Smooth muscle cell (in vitro differentiated cells): ENCODE results near the gene KLHL41. TPM values are rescaled to one million over a fixed set of nuclear protein-coding genes. Genes with fewer than 3 reads are reported as not detected.
"Not testable (repeated sequence)": the region's sequence is repeated elsewhere in the genome, so short reads cannot be mapped to it uniquely, and the experiment has no call there.

Experiments used
- DNase-seq: peaks from one replicate; lab custom pipeline; 2025; ENCODE audit not compliant: unreplicated experiment; lab: John Stamatoyannopoulos, UW
- H2AFZ ChIP-seq: fragments of 200-600 bp; sonication (generic); 2 replicates; pipeline ENCODE4 v1.6.0; 2016; ENCODE audit warnings: antibody characterized with exemption, low read depth, mild to moderate bottlenecking
- H3F3A ChIP-seq: fragments of 200-600 bp; sonication (generic); 2 replicates; pipeline ENCODE4 v1.6.0; 2017; ENCODE audit warnings: antibody characterized with exemption, low read depth
- H3K27ac ChIP-seq: fragments of 200-600 bp; sonication (generic); 2 replicates; pipeline ENCODE4 v1.5.1; 2016; ENCODE audit warnings: low read depth, mild to moderate bottlenecking
- H3K27me3 ChIP-seq: fragments of 200-600 bp; sonication (generic); 2 replicates; pipeline ENCODE4 v1.6.1; 2016; ENCODE audit warnings: low read depth, mild to moderate bottlenecking
- H3K36me3 ChIP-seq: fragments of 200-600 bp; sonication (generic); 2 replicates; pipeline ENCODE4 v1.5.1; 2016; ENCODE audit warnings: low read depth
- H3K4me1 ChIP-seq: fragments of 200-600 bp; sonication (generic); 2 replicates; pipeline ENCODE4 v1.5.1; 2016; ENCODE audit warnings: low read depth
- H3K4me2 ChIP-seq: fragments of 200-600 bp; sonication (generic); 2 replicates; pipeline ENCODE4 v1.6.0; 2016; ENCODE audit warnings: mild to moderate bottlenecking
- H3K4me3 ChIP-seq: fragments of 200-600 bp; sonication (generic); 2 replicates; pipeline ENCODE4 v1.5.1; 2016; ENCODE audit warnings: mild to moderate bottlenecking
- H3K79me2 ChIP-seq: fragments of 200-600 bp; sonication (generic); 2 replicates; pipeline ENCODE4 v1.6.0; 2016; ENCODE audit warnings: low read depth, mild to moderate bottlenecking
- H3K9ac ChIP-seq: fragments of 200-600 bp; sonication (generic); 2 replicates; pipeline ENCODE4 v1.6.0; 2016; ENCODE audit warnings: low read depth
- H3K9me3 ChIP-seq: fragments of 200-600 bp; sonication (generic); replicated peaks from 2 replicates; pipeline ENCODE4 v1.5.1; 2016; ENCODE audit warnings: low read depth
- H4K20me1 ChIP-seq: fragments of 200-600 bp; sonication (generic); 2 replicates; pipeline ENCODE4 v1.6.0; 2016; ENCODE audit warnings: low read depth
- CTCF ChIP-seq: fragments of 200-600 bp; sonication (generic); IDR thresholded peaks from 2 replicates; pipeline ENCODE4 v1.5.1; 2017; ENCODE audit warnings: borderline replicate concordance, mild to moderate bottlenecking, antibody characterized with exemption; ENCODE audit not compliant: insufficient read depth, poor library complexity, severe bottlenecking
- WGBS: methylation state at CpG from one replicate; pipeline ENCODE4 v1.1.7; 2016; ENCODE audit warnings: low lambda C conversion rate; 5-methylcytosine and 5-hydroxymethylcytosine counted together
- polyA plus RNA-seq: library from polyadenylated mRNA; unstranded; fragments of >200 nt; fragmentation: Nextera tagmentation; extraction: Ambion mirVana; gene quantifications from 2 replicates; pipeline ENCODE4 v1.2.1, GENCODE V29; 2016
- total RNA-seq: library from RNA; depleted of rRNA; stranded (reverse); fragments of >200 nt; gene quantifications from 2 replicates; pipeline ENCODE4 v1.2.3, GENCODE V29; 2014

Gene KLHL41
- total and polyA plus RNA-seq, 2 experiments from 2014 or later, result not detected

GRCh38 chr2:169528271-169528701, 18.8 kb downstream of the KLHL41 start:
- WGBS, result 2% methylated on average over 2 of the region's 2 CpGs
- Histone ChIP-seq H3K4me1 (no peaks in the 10 kb centered on the region), H3K79me2 (no peaks in the 10 kb centered on the region), H3K9ac (no peak overlapping the region), H3K27ac (no peak overlapping the region), H3K4me2 (no peak overlapping the region), H2AFZ (no peak overlapping the region), H3K4me3 (no peak overlapping the region), H3K36me3 (no peaks in the 10 kb centered on the region), H3K27me3 (no peaks in the 10 kb centered on the region), H3F3A (no peaks in the 10 kb centered on the region), H4K20me1 (no peaks in the 10 kb centered on the region), H3K9me3 (no peaks in the 10 kb centered on the region)
- TF ChIP-seq CTCF, result peak; percentile 84
- DNase-seq, result peak; percentile 4

DNA sequence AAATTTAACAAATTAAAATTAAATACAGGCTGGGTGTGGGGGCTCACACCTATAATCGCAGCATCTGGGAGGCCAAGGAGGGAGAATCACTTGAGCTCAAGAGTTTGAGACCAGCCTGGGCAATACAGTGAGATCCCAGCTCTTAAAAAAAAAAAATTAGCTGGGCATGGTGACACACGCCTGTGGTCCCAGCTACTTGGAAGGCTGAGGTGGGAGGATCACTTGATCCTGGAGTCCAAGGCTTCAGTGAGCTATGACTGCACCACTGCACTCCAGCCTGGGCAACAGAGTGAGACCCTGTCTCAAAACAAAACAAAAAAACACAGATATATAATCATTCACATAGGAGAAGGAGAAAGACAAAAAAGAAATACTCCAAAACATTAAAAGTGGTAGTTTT, 30.0 kb downstream of the KLHL41 start:
- not testable (repeated sequence) for H3K4me1 ChIP-seq, DNase-seq, H3K27ac ChIP-seq, H4K20me1 ChIP-seq, H3K9me3 ChIP-seq, H3K4me2 ChIP-seq, H2AFZ ChIP-seq, H3K27me3 ChIP-seq, H3K79me2 ChIP-seq, H3K9ac ChIP-seq, H3K4me3 ChIP-seq, H3F3A ChIP-seq
- 97% methylated on average over 2 of the region's 2 CpGs for WGBS
- peaks cover 13% of the 10 kb centered on the region for H3K36me3 ChIP-seq

- WGBS, result 96% methylated on average over 2 of the region's 2 CpGs
These were observed 30.6 kb downstream of the KLHL41 start for GRCh38 chr2:169540146-169540545.

DNA sequence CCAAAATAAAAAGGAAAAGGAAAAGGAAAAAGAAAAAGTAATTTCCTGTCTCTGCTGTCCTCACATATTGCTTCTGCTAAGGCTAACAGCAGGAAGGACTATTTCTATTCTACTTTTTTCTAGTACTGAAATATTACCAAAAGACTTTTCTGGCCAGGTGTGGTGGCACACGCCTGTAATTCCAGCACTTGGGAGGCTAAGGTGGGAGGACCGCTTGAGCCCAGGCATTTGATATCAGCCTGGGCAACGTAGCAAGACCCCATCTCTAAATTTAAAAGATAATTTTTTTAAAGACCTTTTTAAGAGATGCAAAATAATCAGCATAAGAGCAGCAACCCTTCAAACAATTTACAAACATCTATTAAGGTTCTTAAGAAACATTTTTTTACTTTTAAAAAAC, 32.9 kb downstream of the KLHL41 start:
- Histone ChIP-seq H3K4me1 (no peaks in the 10 kb centered on the region), H3F3A (no peaks in the 10 kb centered on the region), H3K4me3 (no peak overlapping the region), H3K36me3 (peaks cover 20% of the 10 kb centered on the region), H3K27me3 (no peaks in the 10 kb centered on the region), H3K9me3 (no peaks in the 10 kb centered on the region), H3K4me2 (no peak overlapping the region), H2AFZ (no peak overlapping the region), H3K79me2 (no peaks in the 10 kb centered on the region), H4K20me1 (no peaks in the 10 kb centered on the region), H3K9ac (no peak overlapping the region), H3K27ac (no peak overlapping the region)
- DNase-seq, result no peak
- no peak for TF ChIP-seq CTCF
- 79% methylated on average over 3 of the region's 3 CpGs for WGBS

More at GRCh38 chr2:169540146-169540545, 30.6 kb downstream of the KLHL41 start:
- Histone ChIP-seq H3K9me3 (no peaks in the 10 kb centered on the region), H3K4me1 (no peaks in the 10 kb centered on the region), H3F3A (no peaks in the 10 kb centered on the region), H3K79me2 (no peaks in the 10 kb centered on the region), H3K27ac (no peak overlapping the region), H3K4me3 (no peak overlapping the region), H3K36me3 (peaks cover 15% of the 10 kb centered on the region), H2AFZ (no peak overlapping the region), H3K9ac (no peak overlapping the region), H3K27me3 (no peaks in the 10 kb centered on the region), H3K4me2 (no peak overlapping the region), H4K20me1 (no peaks in the 10 kb centered on the region)
- no peak for TF ChIP-seq CTCF
- DNase-seq, result no peak
